Kidney glomerular epithelial cell (primary cell): ENCODE measurements around the gene SNRNP70.
"Not testable (repeated sequence)": the region's sequence is repeated elsewhere in the genome, so short reads cannot be mapped to it uniquely, and the experiment has no call there.

Experiments used
- DNase-seq: peaks from one replicate; lab custom pipeline; 2025; lab: John Stamatoyannopoulos, UW

The SNRNP70 gene

GRCh38 chr19:49120868-49121267 lies 35.6 kb downstream of the SNRNP70 start:
- no peak for DNase-seq

- not testable (repeated sequence) for DNase-seq
These were observed 36.6 kb downstream of the SNRNP70 start for GRCh38 chr19:49121841-49122240.

GRCh38 chr19:49123285-49123684 lies 38.0 kb downstream of the SNRNP70 start:
- not testable (repeated sequence) for DNase-seq

- no peak for DNase-seq
These were observed 39.9 kb downstream of the SNRNP70 start for GRCh38 chr19:49125025-49125731.

GRCh38 chr19:49126575-49126974 lies 41.3 kb downstream of the SNRNP70 start:
- no peak for DNase-seq

GRCh38 chr19:49127225-49127624 lies 42.0 kb downstream of the SNRNP70 start:
- not testable (repeated sequence) for DNase-seq

GRCh38 chr19:49127674-49128544 lies 42.7 kb downstream of the SNRNP70 start:
- peak; percentile 91 for DNase-seq

- no peak for DNase-seq
These were observed 43.4 kb downstream of the SNRNP70 start for GRCh38 chr19:49128545-49129237.

- DNase-seq = no peak
These were observed 44.0 kb downstream of the SNRNP70 start for GRCh38 chr19:49129238-49129583.

- DNase-seq = no peak
These were observed 45.1 kb downstream of the SNRNP70 start for GRCh38 chr19:49130325-49130724.

GRCh38 chr19:49132974-49133609 lies 47.8 kb downstream of the SNRNP70 start:
- DNase-seq = no peak

- no peak for DNase-seq
These were observed 48.6 kb downstream of the SNRNP70 start for GRCh38 chr19:49133621-49134454.

- DNase-seq = no peak
These were observed 50.4 kb downstream of the SNRNP70 start for GRCh38 chr19:49135686-49136085.

- DNase-seq = no peak
These were observed 51.5 kb downstream of the SNRNP70 start for GRCh38 chr19:49136771-49137171.

GRCh38 chr19:49140951-49141350 lies 55.7 kb downstream of the SNRNP70 start:
- no peak for DNase-seq

- no peak for DNase-seq
These were observed 56.1 kb downstream of the SNRNP70 start for GRCh38 chr19:49141352-49141751.

GRCh38 chr19:49142866-49143335 lies 57.6 kb downstream of the SNRNP70 start:
- DNase-seq = peak; percentile 89

- peak; percentile 38 for DNase-seq
These were observed 60.5 kb downstream of the SNRNP70 start for GRCh38 chr19:49145573-49146407.

- not testable (repeated sequence) for DNase-seq
These were observed 61.1 kb downstream of the SNRNP70 start for GRCh38 chr19:49146408-49146770.

GRCh38 chr19:49148044-49148682 lies 62.9 kb downstream of the SNRNP70 start:
- DNase-seq = no peak
